Activated naive CD8-positive, alpha-beta T cell treated with anti-CD3 and anti-CD28 coated beads, Interleukin-2, amount 10 ng/mL, durations not matched to agents 7 days and 5 days (primary cell): ENCODE data around the gene SPATA2. TPM values are rescaled to one million over a fixed set of nuclear protein-coding genes. Genes with fewer than 3 reads are reported as not detected.
A peak's percentile ranks its signal among the peaks of the same experiment; 100 is the strongest.

ENCODE experiments used
- ATAC-seq: fragments of 150-1000 bp; cut with Tn5 transposase; one replicate; pipeline ENCODE4 v1.10.0; 2021; ENCODE audit warnings: low read depth, moderate library complexity
- POLR2A ChIA-PET: fragments of 350-600 bp; sonication (Branson Sonifier 250); formaldehyde crosslinking; loops from one replicate; lab custom pipeline; 2021; ENCODE audit warnings: antibody characterized with exemption; lab: Charles Lee
- DNase-seq: peaks from one replicate; pipeline ENCODE4 v3.0.0; 2021
- H3K27ac Mint-ChIP-seq: one replicate; pipeline ENCODE4 v1.8.0; 2022; ENCODE audit warnings: mild to moderate bottlenecking, mixed read lengths
- H3K27me3 Mint-ChIP-seq: one replicate; pipeline ENCODE4 v1.8.0; 2022; ENCODE audit warnings: mild to moderate bottlenecking, moderate library complexity, mixed read lengths
- H3K36me3 Mint-ChIP-seq: one replicate; pipeline ENCODE4 v1.8.0; 2021; ENCODE audit warnings: mild to moderate bottlenecking, mixed read lengths
- H3K4me1 Mint-ChIP-seq: one replicate; pipeline ENCODE4 v1.8.0; 2021; ENCODE audit warnings: mixed read lengths
- H3K4me3 Mint-ChIP-seq: one replicate; pipeline ENCODE4 v1.8.0; 2022; ENCODE audit warnings: mild to moderate bottlenecking, moderate library complexity, mixed read lengths
- H3K9me3 Mint-ChIP-seq: one replicate; pipeline ENCODE4 v1.8.0; 2021; ENCODE audit warnings: mixed read lengths
- total RNA-seq, 2 experiments: library from RNA; stranded (reverse); gene quantifications; one replicate each; pipeline ENCODE4 v1.2.3, GENCODE V29; 2021

The SPATA2 gene
- total RNA-seq, 2 experiments from 2014 or later = 8.9 to 9.1 TPM

GRCh38 chr20:49919461-49919860 is 4.1 kb upstream of the SPATA2 start:
- no peak overlapping the region for H3K4me3 Mint-ChIP-seq
- no peaks in the 10 kb centered on the region for H3K36me3 Mint-ChIP-seq
- H3K27me3 Mint-ChIP-seq = no peaks in the 10 kb centered on the region
- POLR2A ChIA-PET = no interaction called here
- DNase-seq = no peak
- no peak overlapping the region for H3K27ac Mint-ChIP-seq
- peaks cover 13% of the 10 kb centered on the region for H3K4me1 Mint-ChIP-seq
- no peak for ATAC-seq
- no peaks in the 10 kb centered on the region for H3K9me3 Mint-ChIP-seq

- no peaks in the 10 kb centered on the region for H3K9me3 Mint-ChIP-seq
- no peak overlapping the region for H3K4me3 Mint-ChIP-seq
- ATAC-seq (no peak), DNase-seq (no peak)
- POLR2A ChIA-PET = no interaction called here
- H3K27ac Mint-ChIP-seq = no peak overlapping the region
- no peaks in the 10 kb centered on the region for H3K36me3 Mint-ChIP-seq
- peaks cover 16% of the 10 kb centered on the region for H3K4me1 Mint-ChIP-seq
- no peaks in the 10 kb centered on the region for H3K27me3 Mint-ChIP-seq
Measured at GRCh38 chr20:49919009-49919408, 3.7 kb upstream of the SPATA2 start.

- ATAC-seq (no peak), DNase-seq (no peak)
- POLR2A ChIA-PET = no interaction called here
- Mint-ChIP-seq H3K36me3 (no peaks in the 10 kb centered on the region), H3K27ac (no peak overlapping the region), H3K27me3 (no peaks in the 10 kb centered on the region), H3K9me3 (no peaks in the 10 kb centered on the region), H3K4me1 (peaks cover 22% of the 10 kb centered on the region), H3K4me3 (no peak overlapping the region)
Measured at GRCh38 chr20:49918446-49918845, 3.1 kb upstream of the SPATA2 start.

GRCh38 chr20:49916146-49917002 is 1.0 kb upstream of the SPATA2 start:
- H3K27me3 Mint-ChIP-seq = no peaks in the 10 kb centered on the region
- ATAC-seq (no peak), DNase-seq (no peak)
- H3K9me3 Mint-ChIP-seq = no peaks in the 10 kb centered on the region
- POLR2A ChIA-PET = interaction anchor here (0.6 to 3.2 kb wide), 5 partner anchors 11 to 308 kb away, joined by 3 to 32 read pairs (median 4); partner anchors contain the start of gene RNF114
- H3K36me3 Mint-ChIP-seq = no peaks in the 10 kb centered on the region
- peak overlapping the region; percentile 91 for H3K4me3 Mint-ChIP-seq
- peaks cover 23% of the 10 kb centered on the region for H3K4me1 Mint-ChIP-seq
- peak overlapping the region; percentile 100 for H3K27ac Mint-ChIP-seq

GRCh38 chr20:49915118-49915379 is 280 bp downstream of the SPATA2 start:
- H3K9me3 Mint-ChIP-seq = no peaks in the 10 kb centered on the region
- H3K27ac Mint-ChIP-seq = peak overlapping the region; percentile 100
- peak overlapping the region; percentile 91 for H3K4me3 Mint-ChIP-seq
- no peaks in the 10 kb centered on the region for H3K27me3 Mint-ChIP-seq
- POLR2A ChIA-PET = interaction anchor here (3.2 kb wide), 1 partner anchor 21 kb away, joined by 32 read pairs; the partner anchor contains the start of gene RNF114
- no peaks in the 10 kb centered on the region for H3K36me3 Mint-ChIP-seq
- DNase-seq (no peak), ATAC-seq (no peak)
- peaks cover 23% of the 10 kb centered on the region for H3K4me1 Mint-ChIP-seq

GRCh38 chr20:49914310-49915117 is 815 bp downstream of the SPATA2 start:
- peaks cover 23% of the 10 kb centered on the region for H3K4me1 Mint-ChIP-seq
- POLR2A ChIA-PET = interaction anchor here (3.2 kb wide), 1 partner anchor 22 kb away, joined by 32 read pairs; the partner anchor contains the start of gene RNF114
- H3K36me3 Mint-ChIP-seq = peaks cover 2% of the 10 kb centered on the region
- no peak for DNase-seq
- no peaks in the 10 kb centered on the region for H3K27me3 Mint-ChIP-seq
- no peaks in the 10 kb centered on the region for H3K9me3 Mint-ChIP-seq
- peak overlapping the region; percentile 91 for H3K4me3 Mint-ChIP-seq
- ATAC-seq = peak; percentile 17
- H3K27ac Mint-ChIP-seq = peak overlapping the region; percentile 100

- POLR2A ChIA-PET = no interaction called here
- ATAC-seq = no peak
- Mint-ChIP-seq H3K4me1 (peaks cover 23% of the 10 kb centered on the region), H3K36me3 (peaks cover 2% of the 10 kb centered on the region), H3K9me3 (no peaks in the 10 kb centered on the region), H3K4me3 (peak overlapping the region; percentile 8), H3K27me3 (no peaks in the 10 kb centered on the region), H3K27ac (no peak overlapping the region)
- DNase-seq = no peak
Measured at GRCh38 chr20:49913399-49914047, 1.8 kb downstream of the SPATA2 start.

GRCh38 chr20:49910340-49910706 is 5.0 kb downstream of the SPATA2 start:
- POLR2A ChIA-PET = no interaction called here
- no peaks in the 10 kb centered on the region for H3K27me3 Mint-ChIP-seq
- ATAC-seq = no peak
- H3K27ac Mint-ChIP-seq = no peak overlapping the region
- H3K4me3 Mint-ChIP-seq = no peak overlapping the region
- DNase-seq = no peak
- peaks cover 5% of the 10 kb centered on the region for H3K36me3 Mint-ChIP-seq
- no peaks in the 10 kb centered on the region for H3K9me3 Mint-ChIP-seq
- H3K4me1 Mint-ChIP-seq = peaks cover 13% of the 10 kb centered on the region

GRCh38 chr20:49909499-49910339 is 5.6 kb downstream of the SPATA2 start:
- H3K36me3 Mint-ChIP-seq = peaks cover 7% of the 10 kb centered on the region

GRCh38 chr20:49908258-49908565 is 7.1 kb downstream of the SPATA2 start:
- no peak overlapping the region for H3K4me3 Mint-ChIP-seq
- no peak overlapping the region for H3K27ac Mint-ChIP-seq
- POLR2A ChIA-PET = no interaction called here
- H3K36me3 Mint-ChIP-seq = peaks cover 7% of the 10 kb centered on the region
- no peaks in the 10 kb centered on the region for H3K4me1 Mint-ChIP-seq
- no peak for DNase-seq
- no peak for ATAC-seq
- no peaks in the 10 kb centered on the region for H3K9me3 Mint-ChIP-seq
- no peaks in the 10 kb centered on the region for H3K27me3 Mint-ChIP-seq

More at GRCh38 chr20:49909499-49910339, 5.6 kb downstream of the SPATA2 start:
- ATAC-seq (no peak), DNase-seq (no peak)
- Mint-ChIP-seq H3K27me3 (no peaks in the 10 kb centered on the region), H3K27ac (no peak overlapping the region), H3K9me3 (no peaks in the 10 kb centered on the region), H3K4me1 (peaks cover 13% of the 10 kb centered on the region), H3K4me3 (no peak overlapping the region)
- POLR2A ChIA-PET = no interaction called here

- Mint-ChIP-seq H3K4me1 (no peaks in the 10 kb centered on the region), H3K4me3 (no peak overlapping the region), H3K27ac (no peak overlapping the region), H3K36me3 (peaks cover 8% of the 10 kb centered on the region), H3K27me3 (no peaks in the 10 kb centered on the region), H3K9me3 (no peaks in the 10 kb centered on the region)
- DNase-seq = no peak
- POLR2A ChIA-PET = no interaction called here
- ATAC-seq = no peak
Measured at GRCh38 chr20:49907405-49908257, 7.7 kb downstream of the SPATA2 start.

- Mint-ChIP-seq H3K9me3 (no peaks in the 10 kb centered on the region), H3K4me3 (no peak overlapping the region), H3K27ac (no peak overlapping the region), H3K36me3 (peaks cover 9% of the 10 kb centered on the region), H3K27me3 (no peaks in the 10 kb centered on the region), H3K4me1 (no peaks in the 10 kb centered on the region)
- ATAC-seq (no peak), DNase-seq (no peak)
- POLR2A ChIA-PET = no interaction called here
Measured at GRCh38 chr20:49906615-49907154, 8.6 kb downstream of the SPATA2 start.
